Activated B cell treated with CpG ODN at 0.5 μM for 24 hours (primary cell): ENCODE data around the gene CRY1. TPM values are rescaled to one million over a fixed set of nuclear protein-coding genes. Genes with fewer than 3 reads are reported as not detected.
"Not testable (repeated sequence)": the region's sequence is repeated elsewhere in the genome, so short reads cannot be mapped to it uniquely, and the experiment has no call there.

Experiments
- ATAC-seq: fragments of 200-7000 bp; cut with Tn5 transposase; one replicate; pipeline ENCODE4 v1.10.0; 2021; ENCODE audit warnings: low read depth, mild to moderate bottlenecking, moderate library complexity
- CTCF ChIA-PET: fragments of 350-600 bp; sonication (Branson Sonifier 250); formaldehyde crosslinking; loops from one replicate; lab custom pipeline; 2021; ENCODE audit warnings: antibody characterized with exemption; lab: Charles Lee
- POLR2A ChIA-PET: fragments of 350-600 bp; sonication (Branson Sonifier 250); formaldehyde crosslinking; loops from one replicate; lab custom pipeline; 2021; ENCODE audit warnings: antibody characterized with exemption; lab: Charles Lee
- DNase-seq: peaks from one replicate; pipeline ENCODE4 v3.0.0; 2022
- H3K27ac Mint-ChIP-seq: one replicate; pipeline ENCODE4 v1.8.0; 2020; ENCODE audit warnings: mixed read lengths
- H3K27me3 Mint-ChIP-seq: one replicate; pipeline ENCODE4 v1.8.0; 2021; ENCODE audit warnings: mixed read lengths
- H3K36me3 Mint-ChIP-seq: one replicate; pipeline ENCODE4 v1.8.0; 2021; ENCODE audit warnings: low read depth, mixed read lengths
- H3K4me1 Mint-ChIP-seq: one replicate; pipeline ENCODE4 v1.8.0; 2021; ENCODE audit warnings: mixed read lengths
- H3K4me3 Mint-ChIP-seq: one replicate; pipeline ENCODE4 v1.8.0; 2020; ENCODE audit warnings: mild to moderate bottlenecking, mixed read lengths
- H3K9me3 Mint-ChIP-seq: one replicate; pipeline ENCODE4 v1.8.0; 2020; ENCODE audit warnings: mixed read lengths
- CTCF ChIP-seq: fragments of 200-600 bp; IDR thresholded peaks from one replicate; pipeline ENCODE4 v1.8.0; 2022; ENCODE audit warnings: antibody characterized with exemption, mild to moderate bottlenecking
- intact Hi-C: fragments of 100-400 bp; cut with micrococcal nuclease; formaldehyde crosslinking; loops from one replicate; pipeline ENCODE4 v1.15.1; 2024
- total RNA-seq: library from RNA; stranded (reverse); gene quantifications from 2 replicates; pipeline ENCODE4 v1.2.3, GENCODE V29; 2022

CRY1 gene
- total RNA-seq, 1 donor from 2014 or later, result 7.1 TPM

GRCh38 chr12:107017042-107017441, 76.3 kb downstream of the CRY1 start:
- peaks cover 8% of the 10 kb centered on the region for H3K36me3 Mint-ChIP-seq
- CTCF ChIA-PET, result no interaction called here
- peaks cover 7% of the 10 kb centered on the region for H3K9me3 Mint-ChIP-seq
- H3K27ac Mint-ChIP-seq, result no peak overlapping the region
- no peak overlapping the region for H3K4me3 Mint-ChIP-seq
- no peak for ATAC-seq
- intact Hi-C loops, result no loop called here
- H3K27me3 Mint-ChIP-seq, result no peaks in the 10 kb centered on the region
- no peaks in the 10 kb centered on the region for H3K4me1 Mint-ChIP-seq
- DNase-seq, result no peak
- TF ChIP-seq CTCF, result no peak
- POLR2A ChIA-PET, result no interaction called here

- CTCF ChIA-PET, result no interaction called here
- POLR2A ChIA-PET, result no interaction called here
Measured at GRCh38 chr12:107014055-107014454, 79.3 kb downstream of the CRY1 start.

GRCh38 chr12:107012736-107013425, 80.5 kb downstream of the CRY1 start:
- Mint-ChIP-seq H3K27me3 (peaks cover 2% of the 10 kb centered on the region), H3K9me3 (no peaks in the 10 kb centered on the region), H3K27ac (no peak overlapping the region), H3K4me3 (no peak overlapping the region), H3K4me1 (no peaks in the 10 kb centered on the region), H3K36me3 (no peaks in the 10 kb centered on the region)
- ATAC-seq (no peak), DNase-seq (no peak)
- ChIA-PET POLR2A (no interaction called here), CTCF (no interaction called here)
- intact Hi-C loops, result no loop called here
- no peak for TF ChIP-seq CTCF

More at GRCh38 chr12:107014055-107014454, 79.3 kb downstream of the CRY1 start:
- intact Hi-C loops, result no loop called here
- Mint-ChIP-seq H3K4me1 (no peaks in the 10 kb centered on the region), H3K27ac (no peak overlapping the region), H3K4me3 (no peak overlapping the region), H3K9me3 (no peaks in the 10 kb centered on the region), H3K36me3 (no peaks in the 10 kb centered on the region), H3K27me3 (peaks cover 2% of the 10 kb centered on the region)
- no peak for DNase-seq
- no peak for ATAC-seq
- no peak for TF ChIP-seq CTCF

- TF ChIP-seq CTCF, result no peak
- ChIA-PET CTCF (no interaction called here), POLR2A (no interaction called here)
- no peak overlapping the region for H3K4me3 Mint-ChIP-seq
- H3K27me3 Mint-ChIP-seq, result peaks cover 2% of the 10 kb centered on the region
- intact Hi-C loops, result no loop called here
- no peak for ATAC-seq
- no peaks in the 10 kb centered on the region for H3K4me1 Mint-ChIP-seq
- no peaks in the 10 kb centered on the region for H3K9me3 Mint-ChIP-seq
- DNase-seq, result no peak
- H3K27ac Mint-ChIP-seq, result no peak overlapping the region
- no peaks in the 10 kb centered on the region for H3K36me3 Mint-ChIP-seq
Measured at GRCh38 chr12:107011519-107011918, 81.8 kb downstream of the CRY1 start.

- Mint-ChIP-seq H3K4me3 (no peak overlapping the region), H3K9me3 (peaks cover 4% of the 10 kb centered on the region), H3K27ac (no peak overlapping the region), H3K4me1 (no peaks in the 10 kb centered on the region), H3K36me3 (no peaks in the 10 kb centered on the region), H3K27me3 (peaks cover 2% of the 10 kb centered on the region)
- intact Hi-C loops, result no loop called here
- ChIA-PET CTCF (no interaction called here), POLR2A (no interaction called here)
- DNase-seq (no peak), ATAC-seq (no peak)
- no peak for TF ChIP-seq CTCF
Measured at GRCh38 chr12:107007411-107007810, 85.9 kb downstream of the CRY1 start.

GRCh38 chr12:107002665-107003064, 90.7 kb downstream of the CRY1 start:
- intact Hi-C loops, ATAC-seq, H3K27me3 Mint-ChIP-seq, H3K36me3 Mint-ChIP-seq, H3K9me3 Mint-ChIP-seq, DNase-seq, CTCF ChIA-PET, POLR2A ChIA-PET, H3K4me3 Mint-ChIP-seq, H3K4me1 Mint-ChIP-seq, H3K27ac Mint-ChIP-seq: not testable (repeated sequence)
